ENCODE data around the gene MRPL17.

GRCh38 chr11:6656584-6656915 is 26.6 kb downstream of the MRPL17 start:
- TF ChIP-seq CTCF (conservative IDR thresholded peaks at IDR 0.05) (no peak), ZFX (IDR thresholded peaks at IDR 0.05) (no peak)

Measured in C4-2B (cell line).